ENCODE results near the gene CBS. TPM values are rescaled to one million over a fixed set of nuclear protein-coding genes. Genes with fewer than 3 reads are reported as not detected.
"Not testable (repeated sequence)": the region's sequence is repeated elsewhere in the genome, so short reads cannot be mapped to it uniquely, and the experiment has no call there.

Gene CBS
- total RNA-seq, 1 experiment from 2014 or later, result 89.4 TPM

- H3K9me3 Mint-ChIP-seq (ENCODE audit: unreplicated experiment); BruUV-seq (replicated peaks); intact Hi-C loops (cut with micrococcal nuclease); H3K4me3 Mint-ChIP-seq (ENCODE audit: unreplicated experiment); H3K27ac Mint-ChIP-seq (ENCODE audit: low read depth, unreplicated experiment); POLR2A ChIA-PET; CTCF ChIA-PET; H3K4me1 Mint-ChIP-seq (ENCODE audit: insufficient read depth, unreplicated experiment); H3K27me3 Mint-ChIP-seq (ENCODE audit: insufficient read depth, unreplicated experiment); H3K36me3 Mint-ChIP-seq (ENCODE audit: insufficient read depth, unreplicated experiment); DNase-seq (ENCODE audit: unreplicated experiment): not testable (repeated sequence)
These were observed 26.0 kb upstream of the CBS start for GRCh38 chr21:43101676-43102075.

- DNase-seq (ENCODE audit: unreplicated experiment); BruUV-seq (replicated peaks); POLR2A ChIA-PET; H3K9me3 Mint-ChIP-seq (ENCODE audit: unreplicated experiment); H3K36me3 Mint-ChIP-seq (ENCODE audit: insufficient read depth, unreplicated experiment); CTCF ChIA-PET; H3K27me3 Mint-ChIP-seq (ENCODE audit: insufficient read depth, unreplicated experiment); H3K27ac Mint-ChIP-seq (ENCODE audit: low read depth, unreplicated experiment); intact Hi-C loops (cut with micrococcal nuclease); H3K4me1 Mint-ChIP-seq (ENCODE audit: insufficient read depth, unreplicated experiment); H3K4me3 Mint-ChIP-seq (ENCODE audit: unreplicated experiment): not testable (repeated sequence)
These were observed 25.4 kb upstream of the CBS start for GRCh38 chr21:43101000-43101399.

- H3K4me1 Mint-ChIP-seq (ENCODE audit: insufficient read depth, unreplicated experiment); CTCF ChIA-PET: not testable (repeated sequence)
These were observed 16.5 kb upstream of the CBS start for GRCh38 chr21:43091979-43092614.

GRCh38 chr21:43090947-43091346, 15.3 kb upstream of the CBS start:
- POLR2A ChIA-PET; CTCF ChIA-PET; intact Hi-C loops (cut with micrococcal nuclease); H3K27me3 Mint-ChIP-seq (ENCODE audit: insufficient read depth, unreplicated experiment); H3K27ac Mint-ChIP-seq (ENCODE audit: low read depth, unreplicated experiment); H3K4me3 Mint-ChIP-seq (ENCODE audit: unreplicated experiment); H3K4me1 Mint-ChIP-seq (ENCODE audit: insufficient read depth, unreplicated experiment); BruUV-seq (replicated peaks); H3K9me3 Mint-ChIP-seq (ENCODE audit: unreplicated experiment); DNase-seq (ENCODE audit: unreplicated experiment); H3K36me3 Mint-ChIP-seq (ENCODE audit: insufficient read depth, unreplicated experiment): not testable (repeated sequence)

More at GRCh38 chr21:43091979-43092614, 16.5 kb upstream of the CBS start:
- H3K36me3 Mint-ChIP-seq (ENCODE audit: insufficient read depth, unreplicated experiment); H3K27me3 Mint-ChIP-seq (ENCODE audit: insufficient read depth, unreplicated experiment); DNase-seq (ENCODE audit: unreplicated experiment); H3K27ac Mint-ChIP-seq (ENCODE audit: low read depth, unreplicated experiment); BruUV-seq (replicated peaks); H3K9me3 Mint-ChIP-seq (ENCODE audit: unreplicated experiment); intact Hi-C loops (cut with micrococcal nuclease); H3K4me3 Mint-ChIP-seq (ENCODE audit: unreplicated experiment); POLR2A ChIA-PET: not testable (repeated sequence)

- H3K4me3 Mint-ChIP-seq (ENCODE audit: unreplicated experiment); H3K4me1 Mint-ChIP-seq (ENCODE audit: insufficient read depth, unreplicated experiment); DNase-seq (ENCODE audit: unreplicated experiment); H3K27ac Mint-ChIP-seq (ENCODE audit: low read depth, unreplicated experiment); H3K9me3 Mint-ChIP-seq (ENCODE audit: unreplicated experiment); intact Hi-C loops (cut with micrococcal nuclease); CTCF ChIA-PET; H3K27me3 Mint-ChIP-seq (ENCODE audit: insufficient read depth, unreplicated experiment); H3K36me3 Mint-ChIP-seq (ENCODE audit: insufficient read depth, unreplicated experiment); POLR2A ChIA-PET: not testable (repeated sequence)
- TSS peak; percentile 43 for BruUV-seq (replicated peaks)
These were observed 13.8 kb upstream of the CBS start for GRCh38 chr21:43089463-43089862.

- CTCF ChIA-PET; H3K27ac Mint-ChIP-seq (ENCODE audit: low read depth, unreplicated experiment); H3K36me3 Mint-ChIP-seq (ENCODE audit: insufficient read depth, unreplicated experiment); POLR2A ChIA-PET; H3K4me3 Mint-ChIP-seq (ENCODE audit: unreplicated experiment); H3K9me3 Mint-ChIP-seq (ENCODE audit: unreplicated experiment); DNase-seq (ENCODE audit: unreplicated experiment); intact Hi-C loops (cut with micrococcal nuclease); H3K27me3 Mint-ChIP-seq (ENCODE audit: insufficient read depth, unreplicated experiment); H3K4me1 Mint-ChIP-seq (ENCODE audit: insufficient read depth, unreplicated experiment); BruUV-seq (replicated peaks): not testable (repeated sequence)
These were observed 7.1 kb upstream of the CBS start for GRCh38 chr21:43082587-43083300.

GRCh38 chr21:43076643-43077042, 1.0 kb upstream of the CBS start:
- H3K27me3 Mint-ChIP-seq (ENCODE audit: insufficient read depth, unreplicated experiment); H3K4me3 Mint-ChIP-seq (ENCODE audit: unreplicated experiment); H3K9me3 Mint-ChIP-seq (ENCODE audit: unreplicated experiment); intact Hi-C loops (cut with micrococcal nuclease); BruUV-seq (replicated peaks); H3K27ac Mint-ChIP-seq (ENCODE audit: low read depth, unreplicated experiment); H3K4me1 Mint-ChIP-seq (ENCODE audit: insufficient read depth, unreplicated experiment); DNase-seq (ENCODE audit: unreplicated experiment); POLR2A ChIA-PET; CTCF ChIA-PET; H3K36me3 Mint-ChIP-seq (ENCODE audit: insufficient read depth, unreplicated experiment): not testable (repeated sequence)

- BruUV-seq (replicated peaks); H3K27me3 Mint-ChIP-seq (ENCODE audit: insufficient read depth, unreplicated experiment); H3K4me1 Mint-ChIP-seq (ENCODE audit: insufficient read depth, unreplicated experiment); CTCF ChIA-PET; H3K27ac Mint-ChIP-seq (ENCODE audit: low read depth, unreplicated experiment); H3K4me3 Mint-ChIP-seq (ENCODE audit: unreplicated experiment); intact Hi-C loops (cut with micrococcal nuclease); H3K9me3 Mint-ChIP-seq (ENCODE audit: unreplicated experiment); H3K36me3 Mint-ChIP-seq (ENCODE audit: insufficient read depth, unreplicated experiment); POLR2A ChIA-PET; DNase-seq (ENCODE audit: unreplicated experiment): not testable (repeated sequence)
These were observed 495 bp upstream of the CBS start for GRCh38 chr21:43076023-43076637.

GRCh38 chr21:43074401-43075169, 1.1 kb downstream of the CBS start:
- H3K4me1 Mint-ChIP-seq (ENCODE audit: insufficient read depth, unreplicated experiment); POLR2A ChIA-PET; H3K36me3 Mint-ChIP-seq (ENCODE audit: insufficient read depth, unreplicated experiment); CTCF ChIA-PET; H3K27me3 Mint-ChIP-seq (ENCODE audit: insufficient read depth, unreplicated experiment); H3K4me3 Mint-ChIP-seq (ENCODE audit: unreplicated experiment); intact Hi-C loops (cut with micrococcal nuclease); H3K9me3 Mint-ChIP-seq (ENCODE audit: unreplicated experiment); DNase-seq (ENCODE audit: unreplicated experiment); H3K27ac Mint-ChIP-seq (ENCODE audit: low read depth, unreplicated experiment): not testable (repeated sequence)
- BruUV-seq (replicated peaks), result TSS peak; percentile 65
